NB4 (cell line): ENCODE measurements around the gene LRRIQ1.

Experiments used
- MYC ChIP-seq: IDR thresholded peaks from 2 replicates; pipeline ENCODE4 v1.6.1; 2011; ENCODE audit warnings: low read depth, low read length
- POLR2A ChIP-seq: IDR thresholded peaks from 2 replicates; pipeline ENCODE4 v1.6.1; 2011; ENCODE audit warnings: mild to moderate bottlenecking; ENCODE audit not compliant: insufficient read length; ENCODE audit errors: extremely low read depth
- TF ChIP-seq, protein P1 (sequence below): IDR thresholded peaks from 2 replicates; pipeline ENCODE4 v1.6.1; 2011; ENCODE audit warnings: low read depth, low read length
- TF ChIP-seq, protein P2 (sequence below): IDR thresholded peaks from one replicate; pipeline ENCODE4 v1.5.1; 2012; ENCODE audit warnings: low read depth, low read length

DNA sequence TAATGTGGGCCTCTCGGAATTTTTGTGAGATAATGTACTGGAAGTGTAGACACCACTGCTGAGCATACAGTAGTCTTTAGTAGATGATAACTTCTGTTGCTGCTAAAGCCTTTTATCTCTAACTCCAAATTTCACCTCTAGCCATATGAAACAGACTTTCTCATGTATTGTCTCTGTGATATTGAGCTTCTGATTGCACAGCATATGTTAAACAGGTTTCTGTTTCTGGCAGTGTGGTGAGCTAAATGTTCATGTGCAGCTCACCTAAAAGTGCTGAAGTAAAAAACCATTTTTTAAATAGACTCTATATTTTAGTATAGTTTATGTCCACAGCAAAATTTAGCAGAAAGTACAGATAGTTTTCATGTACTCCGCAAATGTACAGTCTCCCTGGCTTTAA is 154.6 kb downstream of the LRRIQ1 start:
- TF ChIP-seq, protein P1, sequence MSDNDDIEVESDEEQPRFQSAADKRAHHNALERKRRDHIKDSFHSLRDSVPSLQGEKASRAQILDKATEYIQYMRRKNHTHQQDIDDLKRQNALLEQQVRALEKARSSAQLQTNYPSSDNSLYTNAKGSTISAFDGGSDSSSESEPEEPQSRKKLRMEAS: no peak
- TF ChIP-seq, protein P2, sequence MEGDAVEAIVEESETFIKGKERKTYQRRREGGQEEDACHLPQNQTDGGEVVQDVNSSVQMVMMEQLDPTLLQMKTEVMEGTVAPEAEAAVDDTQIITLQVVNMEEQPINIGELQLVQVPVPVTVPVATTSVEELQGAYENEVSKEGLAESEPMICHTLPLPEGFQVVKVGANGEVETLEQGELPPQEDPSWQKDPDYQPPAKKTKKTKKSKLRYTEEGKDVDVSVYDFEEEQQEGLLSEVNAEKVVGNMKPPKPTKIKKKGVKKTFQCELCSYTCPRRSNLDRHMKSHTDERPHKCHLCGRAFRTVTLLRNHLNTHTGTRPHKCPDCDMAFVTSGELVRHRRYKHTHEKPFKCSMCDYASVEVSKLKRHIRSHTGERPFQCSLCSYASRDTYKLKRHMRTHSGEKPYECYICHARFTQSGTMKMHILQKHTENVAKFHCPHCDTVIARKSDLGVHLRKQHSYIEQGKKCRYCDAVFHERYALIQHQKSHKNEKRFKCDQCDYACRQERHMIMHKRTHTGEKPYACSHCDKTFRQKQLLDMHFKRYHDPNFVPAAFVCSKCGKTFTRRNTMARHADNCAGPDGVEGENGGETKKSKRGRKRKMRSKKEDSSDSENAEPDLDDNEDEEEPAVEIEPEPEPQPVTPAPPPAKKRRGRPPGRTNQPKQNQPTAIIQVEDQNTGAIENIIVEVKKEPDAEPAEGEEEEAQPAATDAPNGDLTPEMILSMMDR: no peak
- TF ChIP-seq POLR2A (no peak), MYC (no peak)
